ENCODE data around the gene MRC2.

The MRC2 gene

DNA sequence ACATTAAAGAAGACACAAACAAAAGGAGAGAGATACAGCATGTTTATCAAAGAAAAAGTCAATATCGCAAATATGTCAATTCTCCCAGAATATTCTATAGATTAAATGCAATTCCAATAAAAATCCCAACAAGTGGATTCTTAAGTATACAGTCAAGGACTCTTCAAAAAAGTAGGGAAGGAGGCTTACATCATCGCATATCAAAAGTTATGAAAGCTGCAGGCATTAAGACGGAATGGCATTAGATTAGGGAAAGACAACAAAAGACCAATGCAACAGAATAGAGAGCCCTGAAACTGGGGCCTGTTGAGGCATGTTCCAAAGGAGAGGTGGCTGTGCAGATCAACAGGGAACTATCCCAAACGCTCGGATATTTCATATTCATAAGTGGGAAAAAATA lies 104.7 kb downstream of the MRC2 start:
- TF ChIP-seq, protein P1, sequence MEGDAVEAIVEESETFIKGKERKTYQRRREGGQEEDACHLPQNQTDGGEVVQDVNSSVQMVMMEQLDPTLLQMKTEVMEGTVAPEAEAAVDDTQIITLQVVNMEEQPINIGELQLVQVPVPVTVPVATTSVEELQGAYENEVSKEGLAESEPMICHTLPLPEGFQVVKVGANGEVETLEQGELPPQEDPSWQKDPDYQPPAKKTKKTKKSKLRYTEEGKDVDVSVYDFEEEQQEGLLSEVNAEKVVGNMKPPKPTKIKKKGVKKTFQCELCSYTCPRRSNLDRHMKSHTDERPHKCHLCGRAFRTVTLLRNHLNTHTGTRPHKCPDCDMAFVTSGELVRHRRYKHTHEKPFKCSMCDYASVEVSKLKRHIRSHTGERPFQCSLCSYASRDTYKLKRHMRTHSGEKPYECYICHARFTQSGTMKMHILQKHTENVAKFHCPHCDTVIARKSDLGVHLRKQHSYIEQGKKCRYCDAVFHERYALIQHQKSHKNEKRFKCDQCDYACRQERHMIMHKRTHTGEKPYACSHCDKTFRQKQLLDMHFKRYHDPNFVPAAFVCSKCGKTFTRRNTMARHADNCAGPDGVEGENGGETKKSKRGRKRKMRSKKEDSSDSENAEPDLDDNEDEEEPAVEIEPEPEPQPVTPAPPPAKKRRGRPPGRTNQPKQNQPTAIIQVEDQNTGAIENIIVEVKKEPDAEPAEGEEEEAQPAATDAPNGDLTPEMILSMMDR (IDR thresholded peaks at IDR 0.05; ENCODE audit: extremely low read depth, missing control alignments): no peak
- no peak for DNase-seq (ENCODE audit: low spot score)

DNA sequence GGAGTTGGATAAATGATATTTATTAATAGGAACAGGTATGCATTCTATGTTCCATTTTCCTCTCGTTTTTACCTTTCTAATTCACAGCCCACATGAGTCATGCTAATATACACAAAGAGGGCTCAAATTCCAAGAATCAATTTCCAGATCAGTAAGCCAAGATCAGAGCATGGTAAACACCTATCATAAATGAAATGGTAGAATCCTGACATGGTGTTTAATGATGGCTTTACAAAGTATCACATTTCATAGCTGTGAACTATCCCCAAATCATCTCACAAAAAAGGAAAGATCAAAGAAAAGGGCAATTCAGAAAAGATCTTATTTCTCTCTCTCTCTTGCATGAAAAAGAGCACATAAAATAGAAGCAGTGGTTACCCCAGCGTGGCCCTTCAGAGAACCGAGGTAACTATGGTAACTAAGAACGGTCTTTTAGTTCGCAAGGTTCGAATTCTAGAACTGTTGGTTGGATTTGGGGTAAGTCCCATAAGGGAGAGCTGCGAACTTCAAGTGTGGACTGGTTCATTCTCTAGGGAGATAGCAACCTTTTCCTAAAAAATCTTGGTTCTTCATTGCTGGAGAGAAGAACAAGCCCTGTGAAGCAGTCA lies 107.7 kb downstream of the MRC2 start:
- TF ChIP-seq, protein P1 (IDR thresholded peaks at IDR 0.05; ENCODE audit: extremely low read depth, missing control alignments): no peak
- no peak for DNase-seq (ENCODE audit: low spot score)

- TF ChIP-seq, protein P1 (IDR thresholded peaks at IDR 0.05; ENCODE audit: extremely low read depth, missing control alignments): no peak
- no peak for DNase-seq (ENCODE audit: low spot score)
Measured at GRCh38 chr17:62737513-62737912, 110.0 kb downstream of the MRC2 start.

DNA sequence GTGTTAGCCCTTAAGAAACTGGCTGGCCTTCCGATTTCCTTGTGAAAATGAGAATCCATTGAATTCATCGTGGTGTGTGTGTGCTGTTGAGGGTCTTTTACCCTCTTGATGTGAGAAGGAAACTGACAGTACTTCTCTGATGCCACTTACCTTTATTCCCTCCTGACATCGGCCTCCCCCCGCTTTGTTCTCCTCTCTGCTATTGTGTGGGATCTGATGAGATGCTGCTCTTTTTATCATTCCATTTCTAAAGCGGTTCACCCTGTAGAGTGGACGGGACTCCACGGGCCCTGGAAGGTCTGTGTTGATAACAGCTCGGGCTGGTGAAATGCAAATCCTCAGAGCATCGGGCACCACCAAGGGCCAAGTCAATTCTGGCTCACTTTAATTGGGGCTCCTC lies 110.8 kb downstream of the MRC2 start:
- no peak for DNase-seq (ENCODE audit: low spot score)
- TF ChIP-seq, protein P1 (IDR thresholded peaks at IDR 0.05; ENCODE audit: extremely low read depth, missing control alignments): no peak

DNA sequence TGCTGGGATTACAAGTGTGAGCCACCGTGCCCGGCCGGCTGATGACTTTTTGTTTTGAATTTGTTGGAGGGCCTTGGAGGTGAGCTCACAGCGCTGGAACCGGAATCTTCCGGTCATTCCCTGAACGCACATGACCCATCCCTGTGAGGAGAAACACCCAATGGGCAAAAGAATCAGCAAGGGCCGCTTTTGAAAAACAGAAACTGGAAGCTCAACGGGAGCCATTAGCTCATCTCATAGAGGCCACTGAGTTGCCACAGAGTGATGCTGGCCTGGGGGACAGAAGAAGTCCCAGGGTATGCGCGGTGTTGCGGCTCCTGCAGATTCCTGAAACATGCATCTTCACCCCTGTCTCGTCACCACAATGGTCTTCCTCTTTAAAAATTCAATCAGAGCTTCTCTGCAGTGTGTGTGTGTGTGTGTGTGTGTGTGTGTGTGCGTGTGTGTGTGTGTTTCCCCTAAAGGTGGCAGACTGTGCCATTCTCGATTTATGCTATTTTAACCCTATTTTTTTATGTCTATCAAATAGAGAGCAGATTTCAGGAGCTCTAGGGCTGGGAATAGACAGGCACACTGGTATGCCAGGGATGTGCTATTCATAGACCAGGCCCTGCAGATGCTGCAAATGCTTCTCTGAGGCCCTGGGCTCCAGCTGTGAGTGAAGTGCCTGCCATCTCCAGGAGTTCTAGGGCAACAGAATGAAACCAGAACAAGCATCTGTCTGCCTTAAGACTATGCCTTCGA lies 112.3 kb downstream of the MRC2 start:
- TF ChIP-seq, protein P1 (IDR thresholded peaks at IDR 0.05; ENCODE audit: extremely low read depth, missing control alignments): no peak
- no peak for DNase-seq (ENCODE audit: low spot score)

- TF ChIP-seq, protein P1 (IDR thresholded peaks at IDR 0.05; ENCODE audit: extremely low read depth, missing control alignments): no peak
- no peak for DNase-seq (ENCODE audit: low spot score)
Measured at GRCh38 chr17:62741290-62741689, 113.8 kb downstream of the MRC2 start.

Measured in GM20000 (cell line).